Measurements from ENCODE around the gene STOX2.

STOX2 gene

GRCh38 chr4:183861426-183861825 is 43.7 kb upstream of the STOX2 start (continued):
- TF ChIP-seq, protein P1, sequence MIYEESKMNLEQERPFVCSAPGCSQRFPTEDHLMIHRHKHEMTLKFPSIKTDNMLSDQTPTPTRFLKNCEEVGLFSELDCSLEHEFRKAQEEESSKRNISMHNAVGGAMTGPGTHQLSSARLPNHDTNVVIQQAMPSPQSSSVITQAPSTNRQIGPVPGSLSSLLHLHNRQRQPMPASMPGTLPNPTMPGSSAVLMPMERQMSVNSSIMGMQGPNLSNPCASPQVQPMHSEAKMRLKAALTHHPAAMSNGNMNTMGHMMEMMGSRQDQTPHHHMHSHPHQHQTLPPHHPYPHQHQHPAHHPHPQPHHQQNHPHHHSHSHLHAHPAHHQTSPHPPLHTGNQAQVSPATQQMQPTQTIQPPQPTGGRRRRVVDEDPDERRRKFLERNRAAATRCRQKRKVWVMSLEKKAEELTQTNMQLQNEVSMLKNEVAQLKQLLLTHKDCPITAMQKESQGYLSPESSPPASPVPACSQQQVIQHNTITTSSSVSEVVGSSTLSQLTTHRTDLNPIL (CRISPR knock-in tag; IDR thresholded peaks at IDR 0.05; ENCODE audit: low read depth): no peak
- no peak for TF ChIP-seq ZNF70 (CRISPR knock-in tag; IDR thresholded peaks at IDR 0.05)

DNA sequence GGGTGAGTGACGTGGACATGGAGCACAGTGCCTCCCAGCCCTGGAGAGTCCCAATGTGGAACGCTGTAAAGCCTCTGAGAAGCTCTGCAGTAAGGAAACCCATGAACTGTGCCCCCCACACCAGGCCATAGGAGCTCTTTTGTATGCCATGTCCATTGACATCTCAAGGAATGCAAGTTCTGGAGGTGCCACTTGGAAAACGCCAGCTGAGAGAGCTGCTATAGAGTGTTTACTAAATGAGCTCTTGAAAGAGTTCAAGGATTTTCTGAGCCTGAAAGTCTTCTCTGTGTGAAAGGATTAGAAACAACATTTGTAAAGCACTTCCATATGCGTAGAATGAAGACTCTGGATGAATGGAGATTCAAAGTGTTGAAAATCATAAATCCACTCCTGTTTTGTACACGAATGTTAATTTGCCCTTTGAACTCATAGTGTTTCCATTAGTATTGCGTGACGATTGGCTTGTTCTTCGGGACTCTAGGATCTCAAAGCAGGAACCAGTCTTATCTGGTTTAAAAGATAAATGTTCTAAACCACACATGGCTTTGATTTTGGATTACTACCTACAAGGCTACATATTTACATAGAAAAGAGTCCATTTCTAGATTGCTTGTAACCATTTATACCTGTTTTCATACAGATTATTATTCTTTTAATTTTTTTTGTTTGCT is 41.8 kb upstream of the STOX2 start:
- ATAC-seq: no peak
- TF ChIP-seq BACH2 (CRISPR knock-in tag; IDR thresholded peaks at IDR 0.05; ENCODE audit: borderline replicate concordance): no peak
- TF ChIP-seq ZFP30 (CRISPR knock-in tag; IDR thresholded peaks at IDR 0.05): no peak
- no peak for TF ChIP-seq ESRRG (CRISPR knock-in tag; IDR thresholded peaks at IDR 0.05)
- TF ChIP-seq, protein P1 (CRISPR knock-in tag; IDR thresholded peaks at IDR 0.05; ENCODE audit: low read depth): no peak
- no peak for TF ChIP-seq TOX (CRISPR knock-in tag; IDR thresholded peaks at IDR 0.05; ENCODE audit: borderline replicate concordance)
- no peak for TF ChIP-seq CSDC2 (CRISPR knock-in tag; IDR thresholded peaks at IDR 0.05)
- TF ChIP-seq, protein P2, sequence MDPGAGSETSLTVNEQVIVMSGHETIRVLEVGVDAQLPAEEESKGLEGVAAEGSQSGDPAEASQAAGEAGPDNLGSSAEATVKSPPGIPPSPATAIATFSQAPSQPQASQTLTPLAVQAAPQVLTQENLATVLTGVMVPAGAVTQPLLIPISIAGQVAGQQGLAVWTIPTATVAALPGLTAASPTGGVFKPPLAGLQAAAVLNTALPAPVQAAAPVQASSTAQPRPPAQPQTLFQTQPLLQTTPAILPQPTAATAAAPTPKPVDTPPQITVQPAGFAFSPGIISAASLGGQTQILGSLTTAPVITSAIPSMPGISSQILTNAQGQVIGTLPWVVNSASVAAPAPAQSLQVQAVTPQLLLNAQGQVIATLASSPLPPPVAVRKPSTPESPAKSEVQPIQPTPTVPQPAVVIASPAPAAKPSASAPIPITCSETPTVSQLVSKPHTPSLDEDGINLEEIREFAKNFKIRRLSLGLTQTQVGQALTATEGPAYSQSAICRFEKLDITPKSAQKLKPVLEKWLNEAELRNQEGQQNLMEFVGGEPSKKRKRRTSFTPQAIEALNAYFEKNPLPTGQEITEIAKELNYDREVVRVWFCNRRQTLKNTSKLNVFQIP (CRISPR knock-in tag; IDR thresholded peaks at IDR 0.05; ENCODE audit: borderline replicate concordance, low read depth): no peak

DNA sequence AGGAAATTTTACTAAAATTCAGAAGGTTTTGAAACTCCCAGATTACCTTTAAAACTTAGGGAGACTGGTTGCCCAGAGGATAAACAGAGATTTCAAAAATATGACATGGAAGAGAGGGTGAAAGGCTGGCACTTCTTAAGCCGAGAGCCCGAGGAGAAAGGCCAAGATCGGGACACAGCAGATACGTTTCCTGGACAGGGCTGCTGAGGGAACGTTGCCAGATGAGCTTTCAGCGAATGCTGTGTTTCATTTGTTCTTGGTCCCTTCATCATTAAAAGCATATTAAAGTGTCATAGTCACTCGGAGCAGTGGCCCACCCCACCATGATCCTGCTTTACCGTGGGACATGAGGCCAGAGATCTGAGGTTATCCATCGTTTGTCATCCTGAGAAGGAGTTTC is 37.9 kb upstream of the STOX2 start:
- no peak for ATAC-seq

GRCh38 chr4:183870997-183871396 is 34.1 kb upstream of the STOX2 start:
- TF ChIP-seq CSDC2 (CRISPR knock-in tag; IDR thresholded peaks at IDR 0.05): no peak
- no peak for ATAC-seq

More for the DNA sequence above, 37.9 kb upstream of the STOX2 start:
- TF ChIP-seq, protein P3, sequence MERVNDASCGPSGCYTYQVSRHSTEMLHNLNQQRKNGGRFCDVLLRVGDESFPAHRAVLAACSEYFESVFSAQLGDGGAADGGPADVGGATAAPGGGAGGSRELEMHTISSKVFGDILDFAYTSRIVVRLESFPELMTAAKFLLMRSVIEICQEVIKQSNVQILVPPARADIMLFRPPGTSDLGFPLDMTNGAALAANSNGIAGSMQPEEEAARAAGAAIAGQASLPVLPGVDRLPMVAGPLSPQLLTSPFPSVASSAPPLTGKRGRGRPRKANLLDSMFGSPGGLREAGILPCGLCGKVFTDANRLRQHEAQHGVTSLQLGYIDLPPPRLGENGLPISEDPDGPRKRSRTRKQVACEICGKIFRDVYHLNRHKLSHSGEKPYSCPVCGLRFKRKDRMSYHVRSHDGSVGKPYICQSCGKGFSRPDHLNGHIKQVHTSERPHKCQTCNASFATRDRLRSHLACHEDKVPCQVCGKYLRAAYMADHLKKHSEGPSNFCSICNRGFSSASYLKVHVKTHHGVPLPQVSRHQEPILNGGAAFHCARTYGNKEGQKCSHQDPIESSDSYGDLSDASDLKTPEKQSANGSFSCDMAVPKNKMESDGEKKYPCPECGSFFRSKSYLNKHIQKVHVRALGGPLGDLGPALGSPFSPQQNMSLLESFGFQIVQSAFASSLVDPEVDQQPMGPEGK (CRISPR knock-in tag; IDR thresholded peaks at IDR 0.05; ENCODE audit: borderline replicate concordance): no peak
- TF ChIP-seq ZNF8 (CRISPR knock-in tag; IDR thresholded peaks at IDR 0.05): no peak
- TF ChIP-seq ISL1 (CRISPR knock-in tag; IDR thresholded peaks at IDR 0.05): no peak
- TF ChIP-seq ZNF70 (CRISPR knock-in tag; IDR thresholded peaks at IDR 0.05): no peak
- TF ChIP-seq ESRRG (CRISPR knock-in tag; IDR thresholded peaks at IDR 0.05): no peak
- TF ChIP-seq ZNF565 (CRISPR knock-in tag; conservative IDR thresholded peaks at IDR 0.05; ENCODE audit: low read depth): no peak
- no peak for TF ChIP-seq CSDC2 (CRISPR knock-in tag; IDR thresholded peaks at IDR 0.05)
- TF ChIP-seq TCF4 (CRISPR knock-in tag; IDR thresholded peaks at IDR 0.05; ENCODE audit: borderline replicate concordance): no peak
- no peak for TF ChIP-seq TSHZ2 (CRISPR knock-in tag; IDR thresholded peaks at IDR 0.05)
- TF ChIP-seq OSR1 (CRISPR knock-in tag; IDR thresholded peaks at IDR 0.05): no peak
- no peak for TF ChIP-seq ZFP30 (CRISPR knock-in tag; IDR thresholded peaks at IDR 0.05)
- TF ChIP-seq SNAI2 (CRISPR knock-in tag; IDR thresholded peaks at IDR 0.05): no peak
- TF ChIP-seq ZFP3 (CRISPR knock-in tag; IDR thresholded peaks at IDR 0.05): no peak

Data from SK-N-SH treated with all-trans-retinoic acid at 6 μM for 48 hours (cell line).